Measurements from ENCODE around the gene EML2.

The EML2 gene

Small RNAs within 50 kb of the gene (small RNA-seq; reads per million reads assigned to genes)
- gene MIR642A (0.03 to 0.04 reads per million in 2 experiments), gene RN7SL836P (0.05 to 3.3 reads per million in 2 experiments)
